ENCODE results near the gene NLGN4X.

DNA sequence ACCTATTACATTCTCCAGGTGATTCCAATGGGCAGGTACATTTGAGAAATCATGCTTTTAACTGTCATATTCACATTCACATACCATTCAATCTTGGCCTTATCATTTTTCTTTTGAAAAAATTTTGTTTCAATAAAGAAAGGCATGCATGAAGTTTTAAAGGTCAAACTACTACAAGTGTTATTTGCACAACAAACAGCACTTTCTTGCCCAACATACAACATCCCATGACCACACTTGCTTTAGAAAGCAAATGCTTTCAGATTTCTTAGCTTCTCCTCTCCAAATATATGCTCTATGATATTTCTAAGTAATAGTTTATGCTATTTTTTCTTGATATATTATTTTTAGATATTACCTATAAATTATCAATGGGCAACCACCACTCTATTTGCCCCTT, 58.2 kb downstream of the NLGN4X start:
- TF ChIP-seq CEBPB (IDR thresholded peaks at IDR 0.05; ENCODE audit: low read depth) (no peak), SP1 (IDR thresholded peaks at IDR 0.05; ENCODE audit: low read depth) (no peak), YY1 (IDR thresholded peaks at IDR 0.05; ENCODE audit: extremely low read depth, insufficient replicate concordance, low read depth, low read length) (no peak)

Measured in HCT116 (cell line).